Activated gamma-delta T cell treated with anti-CD3 and anti-CD28 coated beads, Interleukin-2, amount 50 U/mL, for 16 hours (primary cell): ENCODE data around the gene CD52.

Experiments used
- DNase-seq: peaks from one replicate; pipeline ENCODE4 v3.0.0-alpha.2; 2020; ENCODE audit warnings: low read depth

Gene CD52

DNA sequence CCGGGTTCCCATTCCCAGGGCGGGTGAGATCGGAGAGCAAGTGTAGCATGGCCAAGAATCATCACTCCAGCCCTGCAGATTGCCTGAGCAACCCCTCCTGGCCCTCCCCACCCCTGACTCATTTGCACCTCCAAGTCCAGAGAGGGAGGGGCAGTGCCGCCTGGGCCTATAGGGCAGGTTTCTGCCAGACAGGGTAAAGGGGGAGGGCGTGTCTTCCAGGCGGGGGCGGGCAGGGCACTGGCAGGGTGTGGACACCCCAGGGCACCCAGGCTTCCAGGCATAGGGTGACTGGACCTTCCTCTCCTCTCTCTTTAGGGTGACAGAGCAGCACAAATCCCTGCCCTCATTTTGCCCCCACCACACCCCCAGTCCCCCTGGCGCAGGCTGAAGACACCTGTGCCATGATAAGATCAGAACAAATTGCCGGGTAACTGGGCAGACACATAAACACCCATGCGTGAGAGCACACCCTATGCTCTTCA, 39.4 kb downstream of the CD52 start:
- no peak for DNase-seq

- peak; percentile 46 for DNase-seq
Measured at GRCh38 chr1:26358411-26359384, 40.9 kb downstream of the CD52 start.

DNA sequence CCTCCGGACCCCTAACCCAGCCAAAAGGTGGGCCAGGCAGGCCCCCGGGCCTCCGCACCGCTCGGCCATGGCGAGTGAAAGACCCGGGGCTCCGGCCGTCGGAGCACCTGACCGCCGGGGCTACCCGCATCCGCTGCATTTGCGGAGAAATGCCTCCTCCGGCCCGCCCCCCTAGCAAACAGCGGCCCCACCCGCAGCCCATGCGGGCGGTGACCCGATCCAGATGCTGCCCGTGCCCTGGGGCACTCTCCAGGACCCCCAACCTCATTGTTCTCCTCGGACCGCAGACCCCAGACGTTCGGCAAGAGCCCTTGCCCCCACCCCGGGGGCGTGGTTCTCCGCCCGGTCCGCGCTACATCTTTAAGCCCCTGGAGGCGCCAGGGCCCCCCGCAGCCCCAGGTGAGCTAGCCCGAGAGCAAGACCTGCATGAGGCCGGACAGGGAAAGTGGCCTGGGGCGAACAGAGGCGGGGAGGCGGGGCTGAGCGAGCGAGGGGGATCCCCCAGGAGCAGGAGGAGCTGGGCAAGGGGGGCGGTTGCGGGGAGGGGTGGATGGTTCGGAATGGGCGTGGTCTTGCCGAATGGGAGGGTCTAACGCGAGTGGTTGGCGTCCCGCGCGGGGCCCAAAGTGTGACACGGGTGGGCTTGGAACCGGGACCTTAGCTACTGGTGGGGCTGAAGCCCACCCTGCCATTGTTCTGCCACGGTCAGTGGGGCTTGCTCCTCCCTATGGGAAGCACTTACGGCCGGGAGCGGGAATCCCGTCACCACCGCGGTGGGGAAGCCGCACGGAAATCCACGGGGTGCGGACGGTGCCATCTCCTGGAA, 42.4 kb downstream of the CD52 start:
- DNase-seq: peak; percentile 43

DNA sequence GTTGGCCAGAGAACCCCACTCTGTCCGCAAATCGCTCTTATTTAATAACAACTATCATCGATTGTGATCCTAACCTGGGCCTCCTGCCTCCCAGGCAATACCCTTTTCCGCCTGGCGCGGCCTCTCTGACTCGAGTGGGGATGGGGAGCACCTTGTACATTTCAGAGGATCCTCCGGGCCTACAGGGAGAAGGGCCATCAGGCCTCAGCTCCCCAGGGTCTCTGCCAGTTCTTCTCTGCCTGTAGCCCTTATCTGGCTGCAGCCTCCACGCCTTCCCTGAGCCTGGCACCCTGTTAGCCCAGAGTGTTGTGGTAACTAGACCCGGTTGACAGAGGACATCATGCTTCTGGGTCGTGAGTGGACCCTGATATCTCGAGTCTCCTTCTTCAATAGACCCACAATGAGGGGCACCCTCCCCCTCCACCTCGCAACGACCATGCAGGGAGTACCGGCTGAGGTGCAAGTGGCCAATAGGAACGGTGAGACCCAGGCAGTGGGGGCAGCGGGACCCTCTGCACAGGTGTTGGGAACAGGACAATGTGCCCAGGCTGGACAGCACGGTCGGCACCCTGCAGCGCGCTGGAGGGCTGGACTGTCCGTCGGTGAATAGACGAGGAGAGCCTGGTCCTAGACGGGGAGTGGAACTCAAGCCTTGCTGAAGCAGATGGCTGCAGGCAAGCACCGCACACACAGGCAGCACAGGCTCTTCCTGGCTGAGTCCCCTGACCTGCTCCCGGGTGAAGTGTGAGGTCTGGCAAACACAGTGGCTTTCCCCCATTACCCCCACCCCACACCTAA, 43.2 kb downstream of the CD52 start:
- DNase-seq: no peak

DNA sequence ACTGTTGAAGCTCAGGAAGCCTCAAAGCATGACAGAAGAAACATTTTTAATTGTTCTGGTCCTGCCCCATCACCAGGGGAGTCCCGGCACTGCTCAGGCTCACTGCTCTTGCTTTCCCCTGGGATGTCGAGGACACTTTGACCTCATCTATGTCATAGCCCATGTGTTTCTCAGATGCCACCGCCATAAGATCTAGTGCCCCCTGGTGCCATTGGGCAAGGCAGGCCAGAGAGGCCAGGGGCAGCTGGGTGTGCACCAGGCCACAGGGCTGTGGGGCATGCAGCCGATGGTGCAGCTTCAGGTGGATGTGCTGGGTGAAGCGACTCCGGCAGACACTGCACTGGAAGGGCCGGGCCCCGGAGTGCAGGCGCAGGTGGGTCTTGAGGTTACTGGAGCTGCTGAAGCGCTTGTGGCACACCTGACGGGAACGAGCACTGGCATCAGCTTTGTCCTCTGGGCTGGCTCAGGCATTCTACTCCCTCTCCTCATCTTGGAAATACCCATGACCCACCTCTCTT, 43.9 kb downstream of the CD52 start:
- no peak for DNase-seq

DNA sequence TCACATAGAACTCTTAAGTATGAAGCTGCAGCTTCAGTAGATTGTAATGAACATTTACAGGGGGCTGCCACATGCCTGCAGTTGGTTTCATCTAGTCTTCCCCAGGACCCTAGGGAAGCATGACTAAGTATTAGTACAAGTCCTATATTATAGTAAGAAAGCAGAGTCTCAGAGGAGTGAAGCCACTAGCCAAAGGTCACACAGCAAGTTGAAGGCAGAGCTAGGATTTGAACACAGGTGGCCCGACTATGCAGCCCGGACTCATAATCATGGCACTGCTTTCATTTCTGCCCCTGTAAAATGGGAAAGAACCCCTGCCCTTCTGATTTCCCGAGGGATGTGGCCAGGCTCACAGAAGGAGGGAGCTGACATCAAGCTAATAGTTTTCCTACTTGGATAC, 44.6 kb downstream of the CD52 start:
- DNase-seq: no peak

DNA sequence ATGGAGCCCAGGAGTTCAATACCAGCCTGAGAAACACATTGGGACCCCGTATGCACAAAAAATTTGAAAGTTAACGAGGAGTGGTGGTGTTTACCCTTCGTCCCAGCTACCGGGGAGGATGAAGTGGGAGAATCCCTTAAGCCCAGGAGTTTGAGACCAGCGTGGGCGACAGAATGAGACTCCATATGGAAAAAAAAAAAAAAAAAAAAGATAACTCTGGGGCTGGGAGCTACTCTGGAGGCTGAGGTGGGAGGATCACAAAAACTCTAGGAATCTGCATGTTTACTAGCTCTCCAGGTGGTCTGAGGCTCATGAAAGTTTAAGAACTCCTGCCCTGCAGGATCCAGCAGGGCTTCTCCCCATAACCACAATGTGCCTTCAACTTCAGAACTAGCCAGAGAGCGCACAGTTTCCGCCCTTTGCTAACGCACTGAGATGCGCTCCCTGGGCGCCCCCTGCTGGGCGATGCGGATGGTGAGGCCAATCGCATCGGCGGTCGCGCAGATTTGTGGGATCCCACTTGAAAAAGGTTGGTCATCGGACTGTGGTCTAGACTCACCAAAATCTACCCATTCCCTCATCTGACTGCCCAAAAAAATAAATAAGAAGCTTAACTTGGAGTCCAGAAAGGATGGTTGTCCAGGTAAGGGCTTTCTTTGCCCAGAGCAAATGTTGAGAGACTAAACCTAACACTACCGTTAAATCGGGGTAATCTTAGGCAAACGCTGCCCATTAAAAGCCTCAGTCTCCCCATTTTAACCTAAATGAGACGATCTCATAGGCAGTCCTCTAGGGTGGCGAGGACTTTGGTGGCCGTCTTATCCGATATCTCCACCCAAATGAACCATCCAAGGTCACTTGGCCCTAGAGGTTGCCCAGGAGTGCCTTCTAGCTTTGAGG, 46.0 kb downstream of the CD52 start:
- peak; percentile 80 for DNase-seq

GRCh38 chr1:26364956-26365355, 47.2 kb downstream of the CD52 start:
- DNase-seq: no peak

DNA sequence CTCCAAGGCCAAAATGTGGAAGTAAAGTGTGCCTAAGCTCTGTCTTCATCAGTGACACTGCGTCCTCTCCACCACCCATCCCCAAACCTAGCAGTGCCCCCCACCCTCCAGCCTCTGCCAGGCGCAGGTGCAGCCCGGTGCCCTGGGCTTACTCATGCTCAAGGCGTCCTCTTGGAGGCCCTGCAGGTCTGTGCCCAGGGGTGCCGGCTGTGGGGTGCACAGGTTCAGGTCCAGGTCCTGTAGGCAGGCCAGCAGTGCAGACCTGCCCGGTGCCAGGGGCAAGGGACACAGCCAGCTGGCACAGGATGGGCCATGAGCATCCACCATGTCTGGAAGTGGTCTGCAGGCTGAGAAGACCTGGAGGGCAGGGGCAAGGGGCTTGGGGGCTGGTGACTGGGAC, 49.7 kb downstream of the CD52 start:
- no peak for DNase-seq

- DNase-seq: no peak
Measured at GRCh38 chr1:26368006-26368405, 50.2 kb downstream of the CD52 start.

DNA sequence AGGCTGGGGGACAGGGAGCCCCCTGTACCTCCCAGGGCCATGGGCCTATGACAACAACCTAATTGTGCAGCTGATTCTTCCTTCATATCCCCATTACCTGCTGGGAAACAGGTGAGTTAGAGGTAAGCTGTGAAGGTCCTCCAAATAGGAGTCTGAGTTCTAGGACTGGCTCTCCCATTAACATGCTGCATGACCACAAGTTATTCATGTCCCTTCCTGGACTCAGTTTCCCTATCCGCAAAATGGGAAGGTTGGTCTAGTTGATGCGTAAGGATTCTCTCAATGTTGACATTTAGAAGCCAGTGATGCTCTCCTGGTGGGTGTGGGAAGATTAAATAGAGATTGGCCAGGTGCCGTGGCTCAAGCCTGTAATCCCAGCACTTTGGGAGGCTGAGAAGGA, 50.7 kb downstream of the CD52 start:
- no peak for DNase-seq
